Keratinocyte (primary cell): ENCODE results near the gene APC. TPM values are rescaled to one million over a fixed set of nuclear protein-coding genes. Genes with fewer than 3 reads are reported as not detected.

Experiments
- DNase-seq: peaks from one replicate; pipeline ENCODE4 v3.0.0-alpha.2; 2011; ENCODE audit warnings: low read depth, missing footprints, low spot score
- FAIRE-seq: peaks from 2 replicates; lab custom pipeline; 2011; peaks lifted over from hg19 to GRCh38; lab: Jason Lieb, UNC
- H2AFZ ChIP-seq: 2 replicates; pipeline ENCODE4 v1.6.0; 2012; ENCODE audit warnings: low read length, control low read depth, inconsistent platforms; ENCODE audit not compliant: control insufficient read depth
- H3K27ac ChIP-seq: 2 replicates; pipeline ENCODE4 v1.5.1; 2011; ENCODE audit warnings: low read length; ENCODE audit not compliant: control insufficient read depth, insufficient read depth
- H3K27me3 ChIP-seq: 3 replicates; pipeline ENCODE4 v1.6.0; 2011; ENCODE audit warnings: low read length; ENCODE audit not compliant: control insufficient read depth, insufficient read depth; ENCODE audit errors: extremely low read depth
- H3K36me3 ChIP-seq, 2 experiments: 2 replicates in 1 of 2; 3 replicates in 1 of 2; pipeline ENCODE4 v1.5.1; 2011; ENCODE audit warnings: low read length in 2 of 2, mild to moderate bottlenecking in 1 of 2; ENCODE audit not compliant: control insufficient read depth in 2 of 2, insufficient read depth in 2 of 2; ENCODE audit errors: extremely low read depth in 1 of 2
- H3K4me1 ChIP-seq: 3 replicates; pipeline ENCODE4 v1.5.1; 2011; ENCODE audit warnings: low read length; ENCODE audit not compliant: control insufficient read depth, insufficient read depth; ENCODE audit errors: extremely low read depth
- H3K4me2 ChIP-seq: 3 replicates; pipeline ENCODE4 v1.6.0; 2011; ENCODE audit warnings: low read depth, low read length; ENCODE audit not compliant: control insufficient read depth, insufficient read depth; ENCODE audit errors: extremely low read depth
- H3K4me3 ChIP-seq, 3 experiments: fragments of 200-600 bp in 1 of 3; sonication (generic) in 1 of 3; 2 replicates in 2 of 3; 3 replicates in 1 of 3; pipeline ENCODE4 v1.5.1; 2011 to 2016; ENCODE audit warnings: low read length in 3 of 3, mild to moderate bottlenecking in 3 of 3, control low read depth in 2 of 3, inconsistent platforms in 1 of 3, low read depth in 1 of 3, mixed read lengths in 1 of 3, mixed run types in 1 of 3, moderate library complexity in 1 of 3; ENCODE audit not compliant: control insufficient read depth in 2 of 3, insufficient read depth in 2 of 3; ENCODE audit errors: extremely low read depth in 1 of 3
- H3K79me2 ChIP-seq: 2 replicates; pipeline ENCODE4 v1.6.0; 2012; ENCODE audit warnings: low read length; ENCODE audit not compliant: control insufficient read depth, insufficient read depth
- H3K9ac ChIP-seq: 3 replicates; pipeline ENCODE4 v1.6.0; 2011; ENCODE audit warnings: low read length; ENCODE audit not compliant: control insufficient read depth, insufficient read depth; ENCODE audit errors: extremely low read depth
- H3K9me1 ChIP-seq: 3 replicates; pipeline ENCODE4 v1.6.0; 2011; ENCODE audit warnings: low read length; ENCODE audit not compliant: control insufficient read depth, insufficient read depth; ENCODE audit errors: extremely low read depth
- H3K9me3 ChIP-seq: 2 replicates; pipeline ENCODE4 v1.5.1; 2012; ENCODE audit warnings: low read depth, low read length; ENCODE audit not compliant: control insufficient read depth
- H4K20me1 ChIP-seq: 3 replicates; pipeline ENCODE4 v1.6.0; 2011; ENCODE audit warnings: low read length; ENCODE audit not compliant: control insufficient read depth, insufficient read depth; ENCODE audit errors: extremely low read depth
- EZH2 ChIP-seq: IDR thresholded peaks from one replicate; pipeline ENCODE4 v1.6.1; 2012; ENCODE audit warnings: inconsistent platforms, mild to moderate bottlenecking, low read length, moderate library complexity
- dilution Hi-C: fragments of 300-500 bp; cut with MboI; formaldehyde crosslinking; loops from one replicate; pipeline ENCODE4 v1.7.0; 2020; ENCODE audit warnings: low sequenced_read_pairs; ENCODE audit not compliant: extremely low pct_ligation_motif_present
- polyA plus RNA-seq, 5 experiments: library from polyadenylated mRNA; depleted of rRNA in 3 of 5; stranded (reverse) in 3 of 5; stranded (forward) in 1 of 5; unstranded in 1 of 5; fragments of >200 nt; gene quantifications; 1 replicate in 1 of 5; 2 replicates in 3 of 5; 3 replicates in 1 of 5; pipeline versions ENCODE4 v1.2.1 to v1.2.3, GENCODE V29; 2011 to 2012; ENCODE audit warnings: missing spikeins in 2 of 5, low read depth in 1 of 5, low replicate concordance in 1 of 5
- TF ChIP-seq, protein P1 (sequence below), 3 experiments: IDR thresholded peaks in 1 of 3; conservative IDR thresholded peaks in 1 of 3; optimal IDR thresholded peaks in 1 of 3; 2 replicates in 2 of 3; 3 replicates in 1 of 3; pipeline versions ENCODE3 to v1.5.1; 2011; ENCODE audit warnings: low read length in 3 of 3, mild to moderate bottlenecking in 3 of 3, moderate library complexity in 2 of 3, control low read depth in 1 of 3, inconsistent platforms in 1 of 3; ENCODE audit not compliant: insufficient read depth in 2 of 3; ENCODE audit errors: extremely low read depth in 1 of 3

APC gene
- polyA plus RNA-seq, 1 donor (not counting 4 experiments of a cell fraction or from before 2014, with no cell fraction given), result 16.5 TPM

DNA sequence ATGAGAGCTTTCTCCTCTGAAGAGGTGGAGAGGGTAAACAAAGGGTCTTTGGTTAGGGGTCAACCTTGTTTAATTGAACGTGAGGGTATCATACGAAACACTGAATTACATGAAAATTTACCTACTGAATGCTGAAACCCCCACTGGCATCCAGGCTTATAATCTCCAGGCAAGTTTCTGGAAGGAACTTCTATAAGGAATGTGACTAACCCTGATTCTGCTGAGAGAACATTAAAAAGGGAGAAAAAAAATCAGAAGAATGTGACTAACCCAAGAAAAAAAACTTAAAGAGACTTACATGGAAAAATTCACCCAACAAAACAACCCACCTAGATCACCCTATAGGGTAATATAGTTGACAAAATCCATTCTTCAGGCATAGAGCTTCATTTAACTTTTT, 55.5 kb downstream of the APC start:
- Histone ChIP-seq H3K27me3 (no peaks in the 10 kb centered on the region), H3K9me1 (no peaks in the 10 kb centered on the region), H3K4me1 (no peaks in the 10 kb centered on the region), H3K9ac (no peak overlapping the region), H3K79me2 (no peaks in the 10 kb centered on the region), H2AFZ (no peak overlapping the region), H4K20me1 (no peaks in the 10 kb centered on the region), H3K4me3 (no peak overlapping the region), H3K27ac (no peak overlapping the region), H3K9me3 (no peaks in the 10 kb centered on the region), H3K36me3 (no peaks in the 10 kb centered on the region), H3K4me2 (no peak overlapping the region)
- TF ChIP-seq, protein P1, sequence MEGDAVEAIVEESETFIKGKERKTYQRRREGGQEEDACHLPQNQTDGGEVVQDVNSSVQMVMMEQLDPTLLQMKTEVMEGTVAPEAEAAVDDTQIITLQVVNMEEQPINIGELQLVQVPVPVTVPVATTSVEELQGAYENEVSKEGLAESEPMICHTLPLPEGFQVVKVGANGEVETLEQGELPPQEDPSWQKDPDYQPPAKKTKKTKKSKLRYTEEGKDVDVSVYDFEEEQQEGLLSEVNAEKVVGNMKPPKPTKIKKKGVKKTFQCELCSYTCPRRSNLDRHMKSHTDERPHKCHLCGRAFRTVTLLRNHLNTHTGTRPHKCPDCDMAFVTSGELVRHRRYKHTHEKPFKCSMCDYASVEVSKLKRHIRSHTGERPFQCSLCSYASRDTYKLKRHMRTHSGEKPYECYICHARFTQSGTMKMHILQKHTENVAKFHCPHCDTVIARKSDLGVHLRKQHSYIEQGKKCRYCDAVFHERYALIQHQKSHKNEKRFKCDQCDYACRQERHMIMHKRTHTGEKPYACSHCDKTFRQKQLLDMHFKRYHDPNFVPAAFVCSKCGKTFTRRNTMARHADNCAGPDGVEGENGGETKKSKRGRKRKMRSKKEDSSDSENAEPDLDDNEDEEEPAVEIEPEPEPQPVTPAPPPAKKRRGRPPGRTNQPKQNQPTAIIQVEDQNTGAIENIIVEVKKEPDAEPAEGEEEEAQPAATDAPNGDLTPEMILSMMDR (optimal IDR thresholded peaks at IDR 0.05 in 1 of 3, IDR thresholded peaks at IDR 0.05 in 1 of 3, conservative IDR thresholded peaks at IDR 0.05 in 1 of 3; ENCODE audit: extremely low read depth in 1 of 3, insufficient read depth in 2 of 3, low read length in 3 of 3), result no peak
- no peak for TF ChIP-seq EZH2
- no peak for FAIRE-seq
- no peak for DNase-seq
- dilution Hi-C loops, result no loop called here

DNA sequence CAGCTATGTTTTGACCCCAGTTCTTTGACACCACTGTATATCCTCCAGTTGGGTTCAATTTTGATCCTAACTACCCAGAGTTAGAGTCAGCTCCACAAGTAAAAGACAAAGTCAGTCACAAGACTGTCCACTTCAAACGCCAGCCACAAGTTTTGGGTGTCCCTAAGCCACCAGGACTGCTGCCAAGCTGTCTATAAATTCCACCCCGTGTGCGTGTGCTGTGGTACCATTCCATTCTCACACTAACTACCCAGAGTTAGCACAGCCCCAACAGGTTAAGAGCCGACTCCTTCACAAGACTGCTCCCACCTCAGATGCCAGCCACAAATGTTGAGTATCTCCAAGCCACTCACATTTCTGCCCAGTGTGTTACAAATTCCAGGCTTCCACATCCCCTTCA, 56.7 kb downstream of the APC start:
- DNase-seq (no peak), FAIRE-seq (no peak)
- Histone ChIP-seq H3K9me1 (no peaks in the 10 kb centered on the region), H3K9me3 (no peaks in the 10 kb centered on the region), H3K4me2 (no peak overlapping the region), H4K20me1 (no peaks in the 10 kb centered on the region), H3K4me3 (no peak overlapping the region), H3K4me1 (no peaks in the 10 kb centered on the region), H3K9ac (no peak overlapping the region), H3K27me3 (no peaks in the 10 kb centered on the region), H3K27ac (no peak overlapping the region), H2AFZ (no peak overlapping the region), H3K79me2 (no peaks in the 10 kb centered on the region), H3K36me3 (no peaks in the 10 kb centered on the region)
- no peak for TF ChIP-seq EZH2
- TF ChIP-seq, protein P1 (optimal IDR thresholded peaks at IDR 0.05 in 1 of 3, IDR thresholded peaks at IDR 0.05 in 1 of 3, conservative IDR thresholded peaks at IDR 0.05 in 1 of 3; ENCODE audit: extremely low read depth in 1 of 3, insufficient read depth in 2 of 3, low read length in 3 of 3), result no peak
- dilution Hi-C loops, result no loop called here
